Left ventricle myocardium inferior (tissue), 1 donor: ENCODE data around the gene LY6G5C. TPM values are rescaled to one million over a fixed set of nuclear protein-coding genes. Genes with fewer than 3 reads are reported as not detected.

ENCODE experiments used
- DNase-seq: peaks from one replicate; pipeline ENCODE4 v3.0.0-alpha.2; 2020
- H3K27ac ChIP-seq: fragments of 200-600 bp; replicated peaks from 2 replicates; pipeline ENCODE4 v1.8.0; 2021
- H3K27me3 ChIP-seq: fragments of 200-600 bp; 2 replicates; pipeline ENCODE4 v1.8.0; 2021; ENCODE audit warnings: low read depth
- H3K36me3 ChIP-seq: fragments of 200-600 bp; 2 replicates; pipeline ENCODE4 v1.8.0; 2021
- H3K4me1 ChIP-seq: fragments of 200-600 bp; 2 replicates; pipeline ENCODE4 v1.8.0; 2021
- H3K4me3 ChIP-seq: fragments of 200-600 bp; 2 replicates; pipeline ENCODE4 v1.8.0; 2021; ENCODE audit warnings: mild to moderate bottlenecking, moderate library complexity
- H3K9me3 ChIP-seq: fragments of 200-600 bp; replicated peaks from 2 replicates; pipeline ENCODE4 v1.8.0; 2021
- CTCF ChIP-seq: fragments of 200-600 bp; IDR thresholded peaks from 2 replicates; pipeline ENCODE4 v1.8.0; 2021; ENCODE audit warnings: antibody characterized with exemption, mild to moderate bottlenecking, borderline replicate concordance
- intact Hi-C: fragments of 100-400 bp; cut with micrococcal nuclease; formaldehyde crosslinking; loops from one replicate; pipeline ENCODE4 v1.11.0; 2022
- total RNA-seq: library from RNA; stranded (reverse); fragmentation: NEBNext Ultra II Directional; extraction: Animal tissue kit (Norgen Biotek cat#: 25700); gene quantifications from one replicate; pipeline ENCODE4 v1.2.1, GENCODE V29; 2021
- donor health status: DM: no; HTN: yes; CAD: no; lungs with severe emphysema.

Gene LY6G5C
- total RNA-seq, 1 donor from 2014 or later: 1.5 TPM

DNA sequence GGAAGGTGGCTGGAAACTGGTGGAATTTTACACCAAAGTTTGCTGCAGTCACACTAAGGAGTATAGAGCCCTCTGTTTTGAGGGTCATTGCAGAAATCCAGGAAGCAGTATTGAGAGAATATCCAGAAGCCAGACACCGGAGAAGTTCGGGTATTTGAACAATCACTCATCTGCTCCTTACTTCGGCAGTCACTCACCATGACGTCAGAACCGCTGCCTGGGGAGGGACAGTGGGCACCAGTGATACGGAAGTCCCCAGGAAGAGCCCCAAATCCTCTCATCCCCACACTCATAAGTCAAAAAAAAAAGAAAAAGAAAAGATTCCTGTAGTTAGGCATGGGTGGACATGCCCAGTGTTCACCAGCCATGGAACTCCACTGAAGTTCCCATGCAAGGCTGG lies 4.0 kb downstream of the LY6G5C start:
- Histone ChIP-seq H3K4me3 (no peak overlapping the region), H3K27ac (no peak overlapping the region), H3K9me3 (no peaks in the 10 kb centered on the region), H3K4me1 (peaks cover 18% of the 10 kb centered on the region), H3K36me3 (peaks cover 21% of the 10 kb centered on the region), H3K27me3 (no peaks in the 10 kb centered on the region)
- no peak for TF ChIP-seq CTCF
- DNase-seq: no peak
- intact Hi-C loops: no loop called here

DNA sequence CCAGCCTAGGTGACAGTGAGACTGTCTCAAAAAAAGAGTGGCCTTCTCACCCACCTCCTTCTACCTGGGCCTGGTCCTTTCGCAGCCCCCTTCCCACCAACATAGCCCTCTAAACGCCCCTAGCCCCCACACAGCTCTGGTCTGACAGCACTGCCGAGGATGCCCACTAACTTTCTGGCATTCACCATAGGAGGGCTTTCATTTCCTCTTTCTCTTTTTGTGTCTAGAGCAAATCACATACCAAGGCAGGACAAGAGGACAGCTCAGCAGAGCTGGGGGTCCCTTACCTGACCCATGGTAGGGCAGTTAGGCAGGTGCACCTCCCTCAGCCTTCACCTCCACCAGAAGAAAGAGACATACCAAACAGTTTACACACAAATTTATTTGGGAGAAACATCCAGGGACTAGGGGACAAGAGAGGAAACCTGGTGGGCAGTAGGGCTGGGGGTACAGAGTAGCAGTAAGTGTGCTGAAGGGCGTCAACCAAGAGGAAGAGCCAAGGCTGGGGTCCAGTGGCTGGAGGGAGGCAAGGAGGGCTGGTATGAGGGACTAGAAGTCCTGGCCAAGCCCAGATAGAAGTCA lies 4.5 kb downstream of the LY6G5C start:
- peaks cover 13% of the 10 kb centered on the region for H3K4me1 ChIP-seq
- intact Hi-C loops: no loop called here
- no peak for TF ChIP-seq CTCF
- no peak overlapping the region for H3K4me3 ChIP-seq
- no peaks in the 10 kb centered on the region for H3K9me3 ChIP-seq
- H3K27ac ChIP-seq: no peak overlapping the region
- H3K36me3 ChIP-seq: peaks cover 26% of the 10 kb centered on the region
- no peak for DNase-seq
- no peaks in the 10 kb centered on the region for H3K27me3 ChIP-seq

GRCh38 chr6:31669676-31670075 lies 11.2 kb downstream of the LY6G5C start, which contains the start of gene LY6G5B:
LY6G5B (plus strand) TSS chr6:31669976; CDS start chr6:31670951, 975 bp downstream.
- intact Hi-C loops: no loop called here
- no peak for TF ChIP-seq CTCF
- H3K4me3 ChIP-seq: no peak within 1 kb of the TSS
- H3K27me3 ChIP-seq: no peaks in the 10 kb centered on the region
- H3K36me3 ChIP-seq: peaks cover 67% of the 10 kb centered on the region
- DNase-seq: no peak
- no peak within 1 kb of the TSS for H3K27ac ChIP-seq
- peaks cover 35% of the 10 kb centered on the region for H3K4me1 ChIP-seq
- H3K9me3 ChIP-seq: no peaks in the 10 kb centered on the region

DNA sequence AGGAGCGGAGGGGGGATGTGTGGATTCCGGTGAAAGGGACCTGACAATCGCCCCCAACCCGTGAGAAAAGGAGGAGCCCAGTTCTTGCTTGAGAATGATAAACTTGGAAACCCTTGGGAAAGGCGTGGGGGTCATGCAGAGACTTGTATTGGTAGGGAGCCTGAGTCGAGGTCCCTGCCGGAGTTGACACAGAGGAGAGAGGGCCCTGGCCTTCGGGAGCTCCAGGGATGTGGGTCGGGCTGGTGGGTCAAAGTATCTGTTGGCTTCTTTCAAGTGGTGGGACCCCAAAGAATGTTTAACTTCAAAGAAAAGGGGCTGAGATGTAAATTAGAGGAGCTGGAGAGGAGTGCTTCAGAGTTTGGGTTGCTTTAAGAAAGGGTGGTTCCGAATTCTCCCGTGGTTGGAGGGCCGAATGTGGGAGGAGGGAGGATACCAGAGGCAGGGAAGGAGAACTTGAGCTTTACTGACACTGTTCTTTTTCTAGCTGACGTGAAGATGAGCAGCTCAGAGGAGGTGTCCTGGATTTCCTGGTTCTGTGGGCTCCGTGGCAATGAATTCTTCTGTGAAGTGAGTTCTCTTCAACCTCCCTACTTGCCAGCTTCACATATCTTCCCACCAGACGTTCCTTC lies 14.4 kb downstream of the LY6G5C start:
- Histone ChIP-seq H3K36me3 (peaks cover 61% of the 10 kb centered on the region), H3K9me3 (no peaks in the 10 kb centered on the region), H3K27me3 (no peaks in the 10 kb centered on the region), H3K27ac (peak overlapping the region; percentile 96), H3K4me3 (peak overlapping the region; percentile 78), H3K4me1 (peaks cover 66% of the 10 kb centered on the region)
- TF ChIP-seq CTCF: no peak
- no peak for DNase-seq
- intact Hi-C loops: no loop called here

GRCh38 chr6:31665501-31666336 lies 15.1 kb downstream of the LY6G5C start, which contains the start of gene CSNK2B:
CSNK2B (plus strand) TSS chr6:31666080; CDS start chr6:31666832, 752 bp downstream.
- Histone ChIP-seq H3K9me3 (no peaks in the 10 kb centered on the region), H3K27ac (peak within 1 kb of the TSS; percentile 96), H3K36me3 (peaks cover 55% of the 10 kb centered on the region), H3K27me3 (no peaks in the 10 kb centered on the region), H3K4me1 (peaks cover 73% of the 10 kb centered on the region), H3K4me3 (peak within 1 kb of the TSS; percentile 78)
- no peak for TF ChIP-seq CTCF
- intact Hi-C loops: no loop called here
- peak; percentile 99 for DNase-seq
